Activated CD8-positive, alpha-beta T cell treated with anti-CD3 and anti-CD28 coated beads, Interleukin-2, amount 10 ng/mL, durations not matched to agents 7 days and 5 days (primary cell): ENCODE data around the gene SLC49A3. TPM values are rescaled to one million over a fixed set of nuclear protein-coding genes. Genes with fewer than 3 reads are reported as not detected.
"Not testable (repeated sequence)": the region's sequence is repeated elsewhere in the genome, so short reads cannot be mapped to it uniquely, and the experiment has no call there.

ENCODE experiments used
- ATAC-seq: fragments of 150-1000 bp; cut with Tn5 transposase; one replicate; pipeline ENCODE4 v1.10.0; 2021; ENCODE audit warnings: moderate library complexity
- CTCF ChIA-PET: fragments of 350-600 bp; sonication (Branson Sonifier 250); formaldehyde crosslinking; loops from one replicate; lab custom pipeline; 2021; ENCODE audit warnings: antibody characterized with exemption; lab: Charles Lee
- POLR2A ChIA-PET: fragments of 350-600 bp; sonication (Branson Sonifier 250); formaldehyde crosslinking; loops from one replicate; lab custom pipeline; 2021; ENCODE audit warnings: antibody characterized with exemption; lab: Charles Lee
- DNase-seq: peaks from one replicate; pipeline ENCODE4 v3.0.0-alpha.2; 2020
- H3K27ac Mint-ChIP-seq: one replicate; pipeline ENCODE4 v1.8.0; 2021; ENCODE audit warnings: mild to moderate bottlenecking, mixed read lengths
- H3K27me3 Mint-ChIP-seq: one replicate; pipeline ENCODE4 v1.8.0; 2021; ENCODE audit warnings: low read depth, mixed read lengths
- H3K36me3 Mint-ChIP-seq: one replicate; pipeline ENCODE4 v1.8.0; 2021; ENCODE audit warnings: low read depth, mixed read lengths
- H3K4me1 Mint-ChIP-seq: one replicate; pipeline ENCODE4 v1.8.0; 2021; ENCODE audit warnings: low read depth, mixed read lengths
- H3K4me3 Mint-ChIP-seq: one replicate; pipeline ENCODE4 v1.8.0; 2021; ENCODE audit warnings: mild to moderate bottlenecking, mixed read lengths
- H3K9me3 Mint-ChIP-seq: one replicate; pipeline ENCODE4 v1.8.0; 2022; ENCODE audit warnings: mixed read lengths; ENCODE audit not compliant: insufficient read depth
- total RNA-seq, 2 experiments: library from RNA; stranded (reverse); gene quantifications; one replicate each; pipeline ENCODE4 v1.2.3, GENCODE V29; 2021

Gene SLC49A3
- total RNA-seq, 2 experiments from 2014 or later: 0.37 to 0.89 TPM

DNA sequence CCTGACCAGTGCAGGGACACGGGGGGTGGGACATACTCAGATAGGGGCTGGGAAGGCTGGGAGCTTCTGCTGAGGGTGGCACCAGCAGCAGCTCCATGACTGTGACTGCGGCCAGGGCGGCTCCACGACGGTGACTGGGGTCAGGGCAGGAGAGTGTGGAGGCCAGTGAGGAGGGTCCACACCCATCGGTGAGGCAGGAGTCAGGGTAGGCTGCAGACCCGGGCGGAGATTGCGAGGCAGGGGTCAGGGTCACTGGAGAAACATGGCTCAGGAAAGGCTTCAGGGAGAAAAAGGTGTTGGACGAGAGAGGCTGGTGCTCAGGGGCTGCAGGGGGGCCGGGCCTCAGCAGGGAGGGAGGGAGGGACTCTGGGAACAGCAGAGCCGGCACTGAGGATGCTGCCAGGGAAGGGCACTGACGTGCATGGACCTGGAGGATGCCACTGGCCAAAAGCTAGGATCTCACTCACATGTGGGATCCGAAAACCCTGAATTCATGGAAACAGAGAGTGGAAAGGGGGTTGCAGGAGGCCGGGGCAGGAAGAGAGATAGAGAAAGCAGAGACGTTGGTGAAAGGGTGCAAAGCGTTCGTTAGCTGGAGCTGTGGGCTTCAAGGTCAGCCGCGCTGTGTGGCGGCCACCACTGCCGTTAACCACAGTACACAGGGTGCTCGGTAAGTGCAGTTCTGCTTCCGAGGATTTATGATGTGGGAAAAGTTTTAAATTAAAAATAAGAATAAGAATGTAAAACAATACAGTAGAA lies 36.9 kb downstream of the SLC49A3 start:
- ATAC-seq (no peak), DNase-seq (no peak)
- Mint-ChIP-seq H3K4me3 (no peak overlapping the region), H3K27ac (no peak overlapping the region), H3K36me3 (no peaks in the 10 kb centered on the region), H3K4me1 (no peaks in the 10 kb centered on the region), H3K27me3 (no peaks in the 10 kb centered on the region), H3K9me3 (no peaks in the 10 kb centered on the region)
- ChIA-PET CTCF (no interaction called here), POLR2A (interaction anchor here (0.6 kb wide), 1 partner anchor 78 kb away, joined by 3 read pairs; no protein-coding TSS in a partner anchor)

GRCh38 chr4:650951-651883 lies 37.7 kb downstream of the SLC49A3 start:
- Mint-ChIP-seq H3K9me3 (no peaks in the 10 kb centered on the region), H3K4me1 (peaks cover 4% of the 10 kb centered on the region), H3K27me3 (no peaks in the 10 kb centered on the region), H3K36me3 (no peaks in the 10 kb centered on the region), H3K4me3 (no peak overlapping the region), H3K27ac (no peak overlapping the region)
- ChIA-PET CTCF (no interaction called here), POLR2A (interaction anchor here (0.6 kb wide), 1 partner anchor 79 kb away, joined by 3 read pairs; no protein-coding TSS in a partner anchor)
- ATAC-seq (peak; percentile 36), DNase-seq (no peak)

GRCh38 chr4:650461-650860 lies 38.5 kb downstream of the SLC49A3 start:
- CTCF ChIA-PET: no interaction called here
- ATAC-seq: no peak
- no peaks in the 10 kb centered on the region for H3K36me3 Mint-ChIP-seq

DNA sequence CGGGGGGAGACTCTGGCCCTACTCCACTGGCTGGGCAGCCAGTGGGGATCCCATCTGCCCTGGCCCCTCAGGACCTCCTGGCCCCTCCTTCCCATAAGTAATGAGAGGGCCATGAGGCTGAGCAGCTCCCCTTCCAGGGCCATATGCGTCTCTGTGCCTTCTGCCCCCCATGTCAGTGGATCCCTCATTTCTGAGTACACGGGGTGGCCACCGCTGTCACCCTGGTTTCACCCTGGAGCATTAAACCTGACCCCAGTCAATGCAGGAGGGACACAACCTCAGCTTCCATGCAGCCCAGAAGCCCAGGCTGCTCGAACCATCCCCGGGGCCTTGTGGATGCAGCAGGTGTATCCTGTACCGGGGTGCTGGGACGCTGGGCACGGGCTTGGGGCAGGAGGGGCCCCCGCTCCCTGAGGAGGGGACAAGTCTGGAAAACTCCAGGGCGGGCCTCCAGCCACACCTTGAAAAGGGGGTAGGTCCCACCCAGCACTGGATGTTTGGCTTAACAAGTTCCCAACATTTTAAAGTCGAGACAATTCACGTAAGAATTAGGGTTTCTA lies 39.1 kb downstream of the SLC49A3 start:
- H3K36me3 Mint-ChIP-seq: no peaks in the 10 kb centered on the region
- no peaks in the 10 kb centered on the region for H3K27me3 Mint-ChIP-seq
- no peak overlapping the region for H3K27ac Mint-ChIP-seq
- peaks cover 5% of the 10 kb centered on the region for H3K4me1 Mint-ChIP-seq
- ChIA-PET POLR2A (no interaction called here), CTCF (no interaction called here)
- no peaks in the 10 kb centered on the region for H3K9me3 Mint-ChIP-seq
- ATAC-seq (no peak), DNase-seq (no peak)
- H3K4me3 Mint-ChIP-seq: no peak overlapping the region

More at GRCh38 chr4:650461-650860, 38.5 kb downstream of the SLC49A3 start:
- POLR2A ChIA-PET: no interaction called here
- no peaks in the 10 kb centered on the region for H3K27me3 Mint-ChIP-seq
- no peak overlapping the region for H3K4me3 Mint-ChIP-seq
- H3K4me1 Mint-ChIP-seq: peaks cover 5% of the 10 kb centered on the region
- H3K27ac Mint-ChIP-seq: no peak overlapping the region
- H3K9me3 Mint-ChIP-seq: no peaks in the 10 kb centered on the region
- DNase-seq: no peak

GRCh38 chr4:649293-649625 lies 39.7 kb downstream of the SLC49A3 start:
- Mint-ChIP-seq H3K4me3 (no peak overlapping the region), H3K9me3 (no peaks in the 10 kb centered on the region), H3K36me3 (no peaks in the 10 kb centered on the region), H3K27ac (no peak overlapping the region), H3K4me1 (peaks cover 5% of the 10 kb centered on the region), H3K27me3 (no peaks in the 10 kb centered on the region)
- ChIA-PET CTCF (no interaction called here), POLR2A (no interaction called here)
- DNase-seq (no peak), ATAC-seq (no peak)

- ATAC-seq: no peak
These were observed 40.2 kb downstream of the SLC49A3 start for GRCh38 chr4:648579-649292.

GRCh38 chr4:647481-647880 lies 41.5 kb downstream of the SLC49A3 start:
- ChIA-PET CTCF (no interaction called here), POLR2A (no interaction called here)
- peaks cover 5% of the 10 kb centered on the region for H3K9me3 Mint-ChIP-seq
- H3K4me3 Mint-ChIP-seq: no peak overlapping the region
- H3K4me1 Mint-ChIP-seq: peaks cover 5% of the 10 kb centered on the region
- no peaks in the 10 kb centered on the region for H3K36me3 Mint-ChIP-seq
- ATAC-seq (no peak), DNase-seq (no peak)
- H3K27ac Mint-ChIP-seq: no peak overlapping the region
- no peaks in the 10 kb centered on the region for H3K27me3 Mint-ChIP-seq

More at GRCh38 chr4:648579-649292, 40.2 kb downstream of the SLC49A3 start:
- no peak overlapping the region for H3K27ac Mint-ChIP-seq
- H3K4me3 Mint-ChIP-seq: no peak overlapping the region
- H3K9me3 Mint-ChIP-seq: no peaks in the 10 kb centered on the region
- POLR2A ChIA-PET: no interaction called here
- CTCF ChIA-PET: interaction anchor here (0.9 kb wide), 1 partner anchor 46 kb away, joined by 3 read pairs; no protein-coding TSS in a partner anchor
- no peaks in the 10 kb centered on the region for H3K27me3 Mint-ChIP-seq
- no peak for DNase-seq
- no peaks in the 10 kb centered on the region for H3K36me3 Mint-ChIP-seq
- peaks cover 5% of the 10 kb centered on the region for H3K4me1 Mint-ChIP-seq

GRCh38 chr4:646460-646859 lies 42.5 kb downstream of the SLC49A3 start:
- H3K4me3 Mint-ChIP-seq: peak overlapping the region; percentile 25
- peaks cover 5% of the 10 kb centered on the region for H3K4me1 Mint-ChIP-seq
- ChIA-PET POLR2A (no interaction called here), CTCF (no interaction called here)
- no peaks in the 10 kb centered on the region for H3K27me3 Mint-ChIP-seq
- no peak overlapping the region for H3K27ac Mint-ChIP-seq
- no peaks in the 10 kb centered on the region for H3K36me3 Mint-ChIP-seq
- H3K9me3 Mint-ChIP-seq: peaks cover 5% of the 10 kb centered on the region
- no peak for ATAC-seq
- DNase-seq: no peak

- H3K4me3 Mint-ChIP-seq, DNase-seq, H3K27ac Mint-ChIP-seq, H3K36me3 Mint-ChIP-seq, H3K27me3 Mint-ChIP-seq, H3K4me1 Mint-ChIP-seq, ATAC-seq, POLR2A ChIA-PET, CTCF ChIA-PET: not testable (repeated sequence)
- peaks cover 12% of the 10 kb centered on the region for H3K9me3 Mint-ChIP-seq
These were observed 46.6 kb downstream of the SLC49A3 start for GRCh38 chr4:642366-642765.

GRCh38 chr4:637536-638280 lies 51.2 kb downstream of the SLC49A3 start:
- Mint-ChIP-seq H3K4me3 (no peak overlapping the region), H3K27me3 (peaks cover 3% of the 10 kb centered on the region), H3K9me3 (peaks cover 7% of the 10 kb centered on the region), H3K4me1 (no peaks in the 10 kb centered on the region), H3K36me3 (no peaks in the 10 kb centered on the region), H3K27ac (no peak overlapping the region)
- no peak for DNase-seq
- ChIA-PET POLR2A (no interaction called here), CTCF (no interaction called here)
- no peak for ATAC-seq

DNA sequence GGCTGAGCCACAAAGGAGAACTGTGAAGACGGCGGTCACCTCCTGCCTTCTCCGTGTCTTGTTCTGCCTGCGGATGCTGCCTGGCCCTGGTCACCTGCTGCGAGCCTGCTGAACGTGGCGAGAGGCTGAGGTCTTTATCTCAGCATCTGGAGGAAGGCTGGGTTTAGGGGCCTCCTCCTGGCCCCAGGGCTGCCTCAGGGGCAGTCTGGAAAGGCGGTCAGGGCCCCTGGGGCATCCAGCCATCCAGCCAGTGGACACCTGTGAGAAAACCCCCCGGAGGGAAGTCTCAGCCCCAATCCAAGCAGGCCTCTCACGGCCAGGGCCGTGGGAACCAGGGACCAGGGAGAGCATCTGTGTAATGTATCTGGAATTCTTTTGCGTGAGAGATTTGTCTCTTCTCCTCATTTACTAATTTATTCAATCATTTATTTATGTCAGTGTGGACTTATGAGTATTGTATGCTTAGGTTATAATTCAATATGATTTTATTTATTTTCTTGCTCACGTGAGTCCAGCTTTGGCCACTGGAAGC lies 52.3 kb downstream of the SLC49A3 start:
- Mint-ChIP-seq H3K9me3 (peaks cover 7% of the 10 kb centered on the region), H3K36me3 (no peaks in the 10 kb centered on the region), H3K4me1 (no peaks in the 10 kb centered on the region), H3K4me3 (no peak overlapping the region), H3K27me3 (peaks cover 3% of the 10 kb centered on the region), H3K27ac (no peak overlapping the region)
- ATAC-seq (no peak), DNase-seq (no peak)
- ChIA-PET POLR2A (no interaction called here), CTCF (no interaction called here)
